Caco-2 (cell line): ENCODE data around the gene PLD4. TPM values are rescaled to one million over a fixed set of nuclear protein-coding genes. Genes with fewer than 3 reads are reported as not detected.

Source experiments
- BruUV-seq: library from RNA; stranded (reverse); fragments of 400-500 nt; replicated peaks from 2 replicates; lab custom pipeline; 2021; lab: Mats Ljungman, UMichigan
- CTCF ChIA-PET: fragments of 300-600 bp; sonication (Branson Sonifier 250); formaldehyde crosslinking; loops from one replicate; lab custom pipeline; 2022; ENCODE audit warnings: antibody characterized with exemption; lab: Charles Lee
- POLR2A ChIA-PET: fragments of 300-600 bp; sonication (Branson Sonifier 250); formaldehyde crosslinking; loops from one replicate; lab custom pipeline; 2022; ENCODE audit warnings: antibody characterized with exemption; lab: Charles Lee
- DNase-seq, 2 experiments: peaks; one replicate each; pipeline versions ENCODE4 v3.0.0 to v3.0.0-alpha.2; 2020 to 2022
- H3K27me3 ChIP-seq: replicated peaks from 2 replicates; pipeline ENCODE4 v1.6.0; 2011; ENCODE audit warnings: low read length; ENCODE audit not compliant: control insufficient read depth, insufficient read depth
- H3K36me3 ChIP-seq: 2 replicates; pipeline ENCODE4 v1.5.1; 2011; ENCODE audit warnings: low read length; ENCODE audit not compliant: control insufficient read depth, insufficient read depth
- H3K4me1 ChIP-seq: fragments of 250-450 bp; sonication (Bioruptor Pico); 2 replicates; pipeline ENCODE4 v1.5.1; 2020; ENCODE audit warnings: mild to moderate bottlenecking
- H3K4me3 ChIP-seq: 2 replicates; pipeline ENCODE4 v1.5.1; 2011; ENCODE audit warnings: low read depth, mild to moderate bottlenecking, control low read depth, low read length
- H3K9me3 ChIP-seq: fragments of 250-450 bp; sonication (Bioruptor Pico); 2 replicates; pipeline ENCODE4 v1.5.1; 2020; ENCODE audit warnings: mild to moderate bottlenecking, moderate library complexity
- H3K27ac Mint-ChIP-seq: one replicate; pipeline ENCODE4 v1.8.0; 2022; ENCODE audit warnings: mixed read lengths; ENCODE audit not compliant: unreplicated experiment
- H3K27me3 Mint-ChIP-seq: one replicate; pipeline ENCODE4 v1.8.0; 2022; ENCODE audit warnings: mixed read lengths; ENCODE audit not compliant: insufficient read depth, unreplicated experiment
- H3K36me3 Mint-ChIP-seq: one replicate; pipeline ENCODE4 v1.8.0; 2022; ENCODE audit warnings: mild to moderate bottlenecking, mixed read lengths; ENCODE audit not compliant: insufficient read depth, unreplicated experiment
- H3K4me1 Mint-ChIP-seq: one replicate; pipeline ENCODE4 v1.8.0; 2022; ENCODE audit warnings: low read depth, mixed read lengths; ENCODE audit not compliant: unreplicated experiment
- H3K4me3 Mint-ChIP-seq: one replicate; pipeline ENCODE4 v1.8.0; 2022; ENCODE audit warnings: mild to moderate bottlenecking, moderate library complexity, mixed read lengths; ENCODE audit not compliant: unreplicated experiment
- H3K9me3 Mint-ChIP-seq: one replicate; pipeline ENCODE4 v1.8.0; 2022; ENCODE audit warnings: mixed read lengths; ENCODE audit not compliant: unreplicated experiment
- intact Hi-C: fragments of 100-400 bp; cut with micrococcal nuclease; formaldehyde crosslinking; loops from one replicate; pipeline ENCODE4 v1.10.0; 2022; ENCODE audit not compliant: unreplicated experiment
- total RNA-seq: library from RNA; stranded (reverse); gene quantifications from 2 replicates; pipeline ENCODE4 v1.2.3, GENCODE V29; 2022
- TF ChIP-seq, protein P1 (sequence below), 2 experiments: fragments of 200-600 bp in 1 of 2; IDR thresholded peaks; 1 replicate in 1 of 2; 2 replicates in 1 of 2; pipeline versions ENCODE4 v1.5.1 to v1.8.0; 2011 to 2022; ENCODE audit warnings: antibody characterized with exemption in 1 of 2, control low read depth in 1 of 2, inconsistent platforms in 1 of 2, low read depth in 1 of 2, low read length in 1 of 2, mild to moderate bottlenecking in 1 of 2, moderate library complexity in 1 of 2; ENCODE audit not compliant: insufficient read depth in 1 of 2, severe bottlenecking in 1 of 2, unreplicated experiment in 1 of 2

The PLD4 gene
- total RNA-seq, 1 experiment from 2014 or later = not detected

GRCh38 chr14:104930526-104931303, 6.0 kb downstream of the PLD4 start:
- Mint-ChIP-seq H3K27me3 (peaks cover 4% of the 10 kb centered on the region), H3K4me1 (no peaks in the 10 kb centered on the region), H3K4me3 (no peak overlapping the region), H3K27ac (no peak overlapping the region), H3K36me3 (no peaks in the 10 kb centered on the region), H3K9me3 (no peaks in the 10 kb centered on the region)
- H3K4me3 ChIP-seq = no peak overlapping the region
- peaks cover 2% of the 10 kb centered on the region for H3K27me3 ChIP-seq
- ChIA-PET POLR2A (no interaction called here), CTCF (interaction anchor here (0.6 kb wide), 1 partner anchor 73 kb away, joined by 9 read pairs; no protein-coding TSS in a partner anchor)
- no peaks in the 10 kb centered on the region for H3K36me3 ChIP-seq
- DNase-seq = no peak
- intact Hi-C loops = no loop called here
- TF ChIP-seq, protein P1, sequence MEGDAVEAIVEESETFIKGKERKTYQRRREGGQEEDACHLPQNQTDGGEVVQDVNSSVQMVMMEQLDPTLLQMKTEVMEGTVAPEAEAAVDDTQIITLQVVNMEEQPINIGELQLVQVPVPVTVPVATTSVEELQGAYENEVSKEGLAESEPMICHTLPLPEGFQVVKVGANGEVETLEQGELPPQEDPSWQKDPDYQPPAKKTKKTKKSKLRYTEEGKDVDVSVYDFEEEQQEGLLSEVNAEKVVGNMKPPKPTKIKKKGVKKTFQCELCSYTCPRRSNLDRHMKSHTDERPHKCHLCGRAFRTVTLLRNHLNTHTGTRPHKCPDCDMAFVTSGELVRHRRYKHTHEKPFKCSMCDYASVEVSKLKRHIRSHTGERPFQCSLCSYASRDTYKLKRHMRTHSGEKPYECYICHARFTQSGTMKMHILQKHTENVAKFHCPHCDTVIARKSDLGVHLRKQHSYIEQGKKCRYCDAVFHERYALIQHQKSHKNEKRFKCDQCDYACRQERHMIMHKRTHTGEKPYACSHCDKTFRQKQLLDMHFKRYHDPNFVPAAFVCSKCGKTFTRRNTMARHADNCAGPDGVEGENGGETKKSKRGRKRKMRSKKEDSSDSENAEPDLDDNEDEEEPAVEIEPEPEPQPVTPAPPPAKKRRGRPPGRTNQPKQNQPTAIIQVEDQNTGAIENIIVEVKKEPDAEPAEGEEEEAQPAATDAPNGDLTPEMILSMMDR (IDR thresholded peaks at IDR 0.05; ENCODE audit: insufficient read depth in 1 of 2, low read depth in 1 of 2, low read length in 1 of 2, severe bottlenecking in 1 of 2, unreplicated experiment in 1 of 2) = no peak
- H3K9me3 ChIP-seq = no peaks in the 10 kb centered on the region
- H3K4me1 ChIP-seq = 0 out of 2 replicates have a peak, but pooled peaks cover 3% of the 10 kb centered on the region
- no TSS peak for BruUV-seq

- no peak for DNase-seq
- Histone ChIP-seq H3K4me1 (0 out of 2 replicates have a peak, but pooled peaks cover 3% of the 10 kb centered on the region), H3K4me3 (no peak overlapping the region), H3K9me3 (no peaks in the 10 kb centered on the region), H3K36me3 (no peaks in the 10 kb centered on the region), H3K27me3 (peaks cover 2% of the 10 kb centered on the region)
- H3K4me3 Mint-ChIP-seq = no peak overlapping the region
- H3K27me3 Mint-ChIP-seq = peaks cover 4% of the 10 kb centered on the region
- intact Hi-C loops = no loop called here
- H3K36me3 Mint-ChIP-seq = no peaks in the 10 kb centered on the region
- H3K9me3 Mint-ChIP-seq = no peaks in the 10 kb centered on the region
- TF ChIP-seq, protein P1 (IDR thresholded peaks at IDR 0.05; ENCODE audit: insufficient read depth in 1 of 2, low read depth in 1 of 2, low read length in 1 of 2, severe bottlenecking in 1 of 2, unreplicated experiment in 1 of 2) = no peak
- BruUV-seq = no TSS peak
- ChIA-PET POLR2A (no interaction called here), CTCF (no interaction called here)
- no peaks in the 10 kb centered on the region for H3K4me1 Mint-ChIP-seq
- no peak overlapping the region for H3K27ac Mint-ChIP-seq
Measured at GRCh38 chr14:104931304-104931770, 6.7 kb downstream of the PLD4 start.

DNA sequence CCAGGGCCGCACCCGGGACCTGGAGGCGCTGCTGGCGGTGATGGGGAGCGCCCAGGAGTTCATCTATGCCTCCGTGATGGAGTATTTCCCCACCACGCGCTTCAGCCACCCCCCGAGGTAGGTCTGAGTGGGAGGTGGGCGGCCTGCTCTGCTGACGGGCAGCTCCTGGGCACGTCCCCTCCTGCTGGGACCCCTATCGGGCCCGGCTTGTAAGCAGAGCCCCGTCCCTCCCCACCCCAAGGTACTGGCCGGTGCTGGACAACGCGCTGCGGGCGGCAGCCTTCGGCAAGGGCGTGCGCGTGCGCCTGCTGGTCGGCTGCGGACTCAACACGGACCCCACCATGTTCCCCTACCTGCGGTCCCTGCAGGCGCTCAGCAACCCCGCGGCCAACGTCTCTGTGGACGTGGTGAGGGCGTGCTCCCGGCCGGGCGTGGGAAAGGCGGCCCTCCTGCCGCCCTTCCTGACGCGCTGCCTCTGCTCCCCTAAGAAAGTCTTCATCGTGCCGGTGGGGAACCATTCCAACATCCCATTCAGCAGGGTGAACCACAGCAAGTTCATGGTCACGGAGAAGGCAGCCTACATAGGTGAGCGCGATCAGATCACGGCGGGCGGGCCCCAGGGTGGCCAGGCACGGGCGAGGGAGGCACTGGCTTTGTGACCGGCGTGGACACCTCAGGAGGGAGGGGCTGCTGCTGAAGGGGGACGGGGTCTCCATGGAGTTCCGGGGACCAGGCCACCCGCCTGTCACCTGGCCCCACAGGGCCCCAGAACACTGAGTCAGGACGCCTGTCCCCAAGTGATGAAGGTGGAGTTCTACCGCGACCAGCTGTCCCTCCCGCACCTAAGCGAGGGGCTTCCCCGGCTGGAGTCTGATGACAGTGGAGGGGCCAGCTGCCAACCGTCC, 7.3 kb downstream of the PLD4 start:
- Mint-ChIP-seq H3K36me3 (no peaks in the 10 kb centered on the region), H3K9me3 (no peaks in the 10 kb centered on the region), H3K27ac (no peak overlapping the region), H3K4me3 (no peak overlapping the region), H3K4me1 (no peaks in the 10 kb centered on the region), H3K27me3 (peaks cover 4% of the 10 kb centered on the region)
- H3K27me3 ChIP-seq = peaks cover 3% of the 10 kb centered on the region
- DNase-seq = no peak
- BruUV-seq = no TSS peak
- no peaks in the 10 kb centered on the region for H3K9me3 ChIP-seq
- ChIA-PET POLR2A (no interaction called here), CTCF (no interaction called here)
- TF ChIP-seq, protein P1 (IDR thresholded peaks at IDR 0.05; ENCODE audit: insufficient read depth in 1 of 2, low read depth in 1 of 2, low read length in 1 of 2, severe bottlenecking in 1 of 2, unreplicated experiment in 1 of 2) = no peak
- 0 out of 2 replicates have a peak, but pooled peaks cover 3% of the 10 kb centered on the region for H3K4me1 ChIP-seq
- H3K4me3 ChIP-seq = no peak overlapping the region
- no peaks in the 10 kb centered on the region for H3K36me3 ChIP-seq
- intact Hi-C loops = no loop called here
